ENCODE measurements around the gene GP1BA. TPM values are rescaled to one million over a fixed set of nuclear protein-coding genes. Genes with fewer than 3 reads are reported as not detected.

Gene GP1BA
- total RNA-seq, 1 experiment from 2014 or later, result not detected

DNA sequence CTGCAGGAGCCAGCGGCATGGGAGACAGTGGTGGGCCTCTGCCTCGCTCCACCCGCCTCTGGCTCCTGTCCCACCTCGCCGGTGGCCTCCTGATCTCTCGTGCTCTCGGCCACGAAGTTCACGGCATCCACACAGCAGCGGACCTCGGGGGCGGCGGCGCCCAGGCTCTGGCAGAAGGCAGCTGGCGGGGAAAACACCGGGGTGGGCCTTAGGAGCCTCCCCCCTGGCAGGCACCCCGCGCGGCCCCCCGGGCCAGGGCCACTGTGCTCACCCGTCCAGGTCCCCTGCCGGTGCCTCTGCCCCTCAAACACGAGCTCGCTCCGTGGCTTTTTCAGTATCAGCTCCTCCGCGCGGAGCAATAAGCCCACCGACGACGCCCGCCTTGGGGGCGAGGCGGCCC, 33.1 kb upstream of the GP1BA start:
- Mint-ChIP-seq H3K4me3 (ENCODE audit: unreplicated experiment) (no peak overlapping the region), H3K9me3 (ENCODE audit: unreplicated experiment) (no peaks in the 10 kb centered on the region), H3K27me3 (ENCODE audit: insufficient read depth, unreplicated experiment) (no peaks in the 10 kb centered on the region), H3K4me1 (ENCODE audit: insufficient read depth, unreplicated experiment) (peaks cover 17% of the 10 kb centered on the region), H3K27ac (ENCODE audit: low read depth, unreplicated experiment) (no peak overlapping the region), H3K36me3 (ENCODE audit: insufficient read depth, unreplicated experiment) (peaks cover 58% of the 10 kb centered on the region)
- CTCF ChIA-PET, result interaction anchor here (0.6 to 1.0 kb wide), 3 partner anchors 10 to 13 kb away, joined by 3 to 5 read pairs (median 3); no protein-coding TSS in a partner anchor
- POLR2A ChIA-PET, result interaction anchor here (0.6 to 2.2 kb wide), 5 partner anchors 9 to 219 kb away, joined by 3 to 8 read pairs (median 3); partner anchors contain the start of genes PSMB6 and SPAG7
- intact Hi-C loops (cut with micrococcal nuclease), result no loop called here
- no TSS peak for BruUV-seq (replicated peaks)
- DNase-seq (ENCODE audit: unreplicated experiment), result no peak
- TF ChIP-seq, protein P1, sequence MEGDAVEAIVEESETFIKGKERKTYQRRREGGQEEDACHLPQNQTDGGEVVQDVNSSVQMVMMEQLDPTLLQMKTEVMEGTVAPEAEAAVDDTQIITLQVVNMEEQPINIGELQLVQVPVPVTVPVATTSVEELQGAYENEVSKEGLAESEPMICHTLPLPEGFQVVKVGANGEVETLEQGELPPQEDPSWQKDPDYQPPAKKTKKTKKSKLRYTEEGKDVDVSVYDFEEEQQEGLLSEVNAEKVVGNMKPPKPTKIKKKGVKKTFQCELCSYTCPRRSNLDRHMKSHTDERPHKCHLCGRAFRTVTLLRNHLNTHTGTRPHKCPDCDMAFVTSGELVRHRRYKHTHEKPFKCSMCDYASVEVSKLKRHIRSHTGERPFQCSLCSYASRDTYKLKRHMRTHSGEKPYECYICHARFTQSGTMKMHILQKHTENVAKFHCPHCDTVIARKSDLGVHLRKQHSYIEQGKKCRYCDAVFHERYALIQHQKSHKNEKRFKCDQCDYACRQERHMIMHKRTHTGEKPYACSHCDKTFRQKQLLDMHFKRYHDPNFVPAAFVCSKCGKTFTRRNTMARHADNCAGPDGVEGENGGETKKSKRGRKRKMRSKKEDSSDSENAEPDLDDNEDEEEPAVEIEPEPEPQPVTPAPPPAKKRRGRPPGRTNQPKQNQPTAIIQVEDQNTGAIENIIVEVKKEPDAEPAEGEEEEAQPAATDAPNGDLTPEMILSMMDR (IDR thresholded peaks at IDR 0.05; ENCODE audit: unreplicated experiment), result no peak

DNA sequence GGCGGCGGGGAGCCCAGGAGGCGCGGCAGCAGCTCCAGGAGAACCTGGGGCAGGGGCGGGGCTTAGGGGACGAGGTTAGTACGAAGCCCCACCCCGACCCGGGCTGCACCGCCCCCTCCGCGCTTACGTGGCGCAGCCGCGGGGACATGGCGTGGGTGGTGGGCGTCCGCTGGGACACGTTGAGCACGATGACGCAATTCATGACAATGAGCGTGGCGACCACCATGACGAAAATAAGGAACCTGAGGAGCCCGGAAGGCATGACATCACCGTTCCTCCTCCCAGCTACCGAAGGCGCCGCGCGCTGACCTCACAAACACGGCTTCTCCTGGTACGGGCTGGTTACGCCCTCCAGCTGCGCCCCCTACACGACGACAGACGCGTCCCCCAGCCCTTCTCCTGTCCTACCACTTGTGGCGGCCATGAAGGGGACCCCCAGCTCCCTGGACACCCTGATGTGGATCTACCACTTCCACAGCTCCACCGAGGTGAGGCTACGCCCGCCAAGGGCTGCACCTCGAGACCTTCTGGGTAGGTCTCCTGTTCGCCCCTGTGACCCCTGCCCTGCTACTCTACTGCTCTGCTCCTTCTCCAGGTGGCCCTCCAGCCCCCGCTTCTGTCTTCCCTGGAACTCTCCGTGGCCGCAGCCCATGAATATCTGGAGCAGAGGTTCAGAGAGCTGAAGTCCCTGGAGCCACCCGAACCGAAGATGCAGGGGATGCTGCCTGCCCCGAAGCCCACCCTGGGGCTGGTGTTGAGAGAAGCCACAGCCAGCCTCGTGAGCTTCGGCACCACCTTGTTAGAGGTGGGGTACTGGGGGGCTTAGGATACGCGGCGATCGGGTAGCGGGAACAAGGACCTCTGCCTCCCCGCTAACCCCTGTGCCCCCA, 32.5 kb upstream of the GP1BA start, which contains the start of gene C17orf107:
Gene C17orf107, plus strand, starts transcription at position 196 of the 890 bp plus-strand sequence. Its CDS starts 227 bp downstream, at position 423.
- H3K27ac Mint-ChIP-seq (ENCODE audit: low read depth, unreplicated experiment), result no peak within 1 kb of the TSS
- no peak for DNase-seq (ENCODE audit: unreplicated experiment)

DNA sequence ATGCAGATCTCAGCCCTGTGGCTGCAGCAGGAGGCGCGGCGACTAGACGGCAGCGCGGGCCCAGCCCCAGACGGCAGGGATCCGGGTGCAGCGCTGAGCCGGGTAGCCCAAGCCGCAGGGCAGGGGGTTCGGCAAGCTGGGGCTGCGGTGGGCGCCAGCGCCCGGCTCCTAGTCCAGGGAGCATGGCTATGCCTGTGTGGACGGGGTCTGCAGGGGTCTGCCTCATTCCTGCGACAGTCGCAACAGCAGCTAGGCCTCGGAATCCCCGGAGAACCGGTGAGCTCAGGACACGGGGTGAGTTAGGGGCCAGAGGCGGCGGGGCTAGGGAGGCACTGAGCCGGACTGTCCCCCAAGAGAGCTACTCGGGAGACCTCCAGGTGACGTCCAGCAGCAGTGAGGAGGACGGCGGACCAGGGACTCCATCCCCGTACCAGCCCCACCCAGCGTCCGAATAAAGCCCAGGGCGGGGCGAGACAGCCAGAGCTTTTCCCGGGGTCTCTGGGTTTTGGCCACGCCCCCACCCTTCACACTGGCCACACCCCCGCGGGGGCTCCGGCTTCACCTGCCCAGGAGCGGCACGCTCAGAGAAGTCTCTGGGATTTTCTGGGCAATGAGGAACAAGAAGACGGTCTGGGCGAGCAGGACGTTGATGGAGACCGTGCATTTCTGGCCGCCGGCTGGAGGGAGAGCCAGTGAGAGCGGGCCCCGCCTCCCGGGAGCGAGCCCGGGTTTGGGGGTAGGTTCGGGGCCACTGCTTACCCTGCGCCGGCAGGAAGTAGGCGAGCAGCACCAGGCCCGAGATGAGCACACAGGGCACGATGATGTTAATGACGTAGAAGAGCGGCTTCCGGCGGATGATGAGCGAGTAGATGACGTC, 31.6 kb upstream of the GP1BA start:
- CTCF ChIA-PET, result interaction anchor here (0.5 to 4.2 kb wide), 8 partner anchors 8 to 110 kb away, joined by 3 to 38 read pairs (median 3); no protein-coding TSS in a partner anchor
- intact Hi-C loops (cut with micrococcal nuclease), result loop anchor here (5.0 to 10.0 kb wide), 2 partner anchors 333 to 1534 kb away; partner anchors contain the start of gene AIPL1

More for the DNA sequence above, 32.5 kb upstream of the GP1BA start, which contains the start of gene C17orf107:
- H3K4me1 Mint-ChIP-seq (ENCODE audit: insufficient read depth, unreplicated experiment), result peaks cover 17% of the 10 kb centered on the region
- no peaks in the 10 kb centered on the region for H3K9me3 Mint-ChIP-seq (ENCODE audit: unreplicated experiment)
- intact Hi-C loops (cut with micrococcal nuclease), result loop anchor here (5.0 to 10.0 kb wide), 2 partner anchors 332 to 1535 kb away; partner anchors contain the start of gene AIPL1
- no peaks in the 10 kb centered on the region for H3K27me3 Mint-ChIP-seq (ENCODE audit: insufficient read depth, unreplicated experiment)
- peaks cover 56% of the 10 kb centered on the region for H3K36me3 Mint-ChIP-seq (ENCODE audit: insufficient read depth, unreplicated experiment)
- H3K4me3 Mint-ChIP-seq (ENCODE audit: unreplicated experiment), result no peak within 1 kb of the TSS
- ChIA-PET POLR2A (interaction anchor here (0.6 to 2.2 kb wide), 7 partner anchors 8 to 219 kb away, joined by 3 to 8 read pairs (median 3); partner anchors contain the start of genes PSMB6 and SPAG7), CTCF (interaction anchor here (0.6 to 4.2 kb wide), 5 partner anchors 9 to 82 kb away, joined by 3 to 38 read pairs (median 3); no protein-coding TSS in a partner anchor)
- BruUV-seq (replicated peaks), result no TSS peak
- TF ChIP-seq, protein P1 (IDR thresholded peaks at IDR 0.05; ENCODE audit: unreplicated experiment), result no peak

More for the DNA sequence above, 31.6 kb upstream of the GP1BA start:
- peaks cover 17% of the 10 kb centered on the region for H3K4me1 Mint-ChIP-seq (ENCODE audit: insufficient read depth, unreplicated experiment)
- H3K9me3 Mint-ChIP-seq (ENCODE audit: unreplicated experiment), result no peaks in the 10 kb centered on the region
- no peak overlapping the region for H3K4me3 Mint-ChIP-seq (ENCODE audit: unreplicated experiment)
- no peak for DNase-seq (ENCODE audit: unreplicated experiment)
- H3K27ac Mint-ChIP-seq (ENCODE audit: low read depth, unreplicated experiment), result no peak overlapping the region
- POLR2A ChIA-PET, result interaction anchor here (0.7 to 2.2 kb wide), 6 partner anchors 7 to 168 kb away, joined by 3 to 8 read pairs (median 4); partner anchors contain the start of gene SPAG7
- H3K36me3 Mint-ChIP-seq (ENCODE audit: insufficient read depth, unreplicated experiment), result peaks cover 65% of the 10 kb centered on the region
- no TSS peak for BruUV-seq (replicated peaks)
- TF ChIP-seq, protein P1 (IDR thresholded peaks at IDR 0.05; ENCODE audit: unreplicated experiment), result no peak
- no peaks in the 10 kb centered on the region for H3K27me3 Mint-ChIP-seq (ENCODE audit: insufficient read depth, unreplicated experiment)

Measured in MCF 10A (cell line).